Measurements from ENCODE around the gene TMEM123. TPM values are rescaled to one million over a fixed set of nuclear protein-coding genes. Genes with fewer than 3 reads are reported as not detected.

The TMEM123 gene
- total and polyA plus RNA-seq, 2 donors (not counting 1 experiment from before 2014, with no cell fraction given), result 36.7 to 422 TPM

GRCh38 chr11:102382384-102382783, 70.2 kb downstream of the TMEM123 start:
- no peaks in the 10 kb centered on the region for H3K4me1 Mint-ChIP-seq
- no peaks in the 10 kb centered on the region for H3K79me2 ChIP-seq (ENCODE audit: control insufficient read depth, insufficient read depth, low read length)
- WGBS (ENCODE audit: insufficient coverage), result 100% methylated on average over 2 of the region's 3 CpGs

GRCh38 chr11:102378818-102379217, 73.7 kb downstream of the TMEM123 start:
- CTCF ChIA-PET, result interaction anchor here (1.3 to 4.1 kb wide), 2 partner anchors 12 to 36 kb away, joined by 3 to 27 read pairs; no protein-coding TSS in a partner anchor
- DNase-seq, result no peak
- Mint-ChIP-seq H3K27ac (no peak overlapping the region), H3K9me3 (ENCODE audit: insufficient read depth) (no peaks in the 10 kb centered on the region), H3K4me1 (no peaks in the 10 kb centered on the region), H3K27me3 (no peaks in the 10 kb centered on the region), H3K4me3 (no peak overlapping the region)
- intact Hi-C loops (cut with micrococcal nuclease), result no loop called here
- ATAC-seq (ENCODE audit: low read depth), result no peak
- Histone ChIP-seq H3K4me3 (ENCODE audit: control extremely low read depth in 1 of 5, extremely low read depth in 1 of 5, insufficient read depth in 1 of 5, low read depth in 2 of 5, low read length in 4 of 5) (no peak overlapping the region), H3K27me3 (replicated peaks in 1 of 4; ENCODE audit: control extremely low read depth in 1 of 4, control insufficient read depth in 3 of 4, insufficient read depth in 4 of 4, low read length in 3 of 4) (no peaks in the 10 kb centered on the region), H3K4me1 (ENCODE audit: control insufficient read depth in 2 of 2, insufficient read depth in 2 of 2, low read length in 2 of 2) (no peaks in the 10 kb centered on the region), H4K20me1 (ENCODE audit: control insufficient read depth, insufficient read depth, low read length, poor library complexity, severe bottlenecking) (peaks cover 15% of the 10 kb centered on the region), H3K9me3 (ENCODE audit: control extremely low read depth in 1 of 3, control insufficient read depth in 2 of 3, insufficient read depth in 1 of 3, low read length in 2 of 3) (no peaks in the 10 kb centered on the region), H2AFZ (ENCODE audit: insufficient read depth, low read depth, low read length, poor library complexity, severe bottlenecking) (no peak overlapping the region), H3K9ac (ENCODE audit: low read length) (no peak overlapping the region), H3K4me2 (replicated peaks; ENCODE audit: low read depth, low read length, poor library complexity, severe bottlenecking) (no peak overlapping the region), H3K27ac (ENCODE audit: low read length in 2 of 2) (no peak overlapping the region), H3K36me3 (replicated peaks in 1 of 2; ENCODE audit: control extremely low read depth in 1 of 2, control insufficient read depth in 1 of 2, extremely low read depth in 1 of 2, insufficient read depth in 2 of 2, low read length in 1 of 2) (peaks cover 19 to 37% of the 10 kb centered on the region in 2 experiments), H3K79me2 (ENCODE audit: control insufficient read depth, insufficient read depth, low read length) (peaks cover 9% of the 10 kb centered on the region)
- TF ChIP-seq CTCF (IDR thresholded peaks at IDR 0.05), result no peak
- no peak for TF ChIP-seq EZH2 (IDR thresholded peaks at IDR 0.05; ENCODE audit: borderline replicate concordance, insufficient read depth, low read depth, low read length, poor library complexity, severe bottlenecking)
- POLR2A ChIA-PET, result no interaction called here

More at GRCh38 chr11:102382384-102382783, 70.2 kb downstream of the TMEM123 start:
- Mint-ChIP-seq H3K9me3 (ENCODE audit: insufficient read depth) (no peaks in the 10 kb centered on the region), H3K27ac (no peak overlapping the region), H3K4me3 (no peak overlapping the region), H3K27me3 (no peaks in the 10 kb centered on the region)
- Histone ChIP-seq H3K27ac (ENCODE audit: low read length in 2 of 2) (no peak overlapping the region), H3K4me3 (ENCODE audit: control extremely low read depth in 1 of 5, extremely low read depth in 1 of 5, insufficient read depth in 1 of 5, low read depth in 2 of 5, low read length in 4 of 5) (no peak overlapping the region), H3K36me3 (replicated peaks in 1 of 2; ENCODE audit: control extremely low read depth in 1 of 2, control insufficient read depth in 1 of 2, extremely low read depth in 1 of 2, insufficient read depth in 2 of 2, low read length in 1 of 2) (peaks cover 15 to 25% of the 10 kb centered on the region in 2 experiments), H2AFZ (ENCODE audit: insufficient read depth, low read depth, low read length, poor library complexity, severe bottlenecking) (no peak overlapping the region), H3K4me2 (replicated peaks; ENCODE audit: low read depth, low read length, poor library complexity, severe bottlenecking) (no peak overlapping the region), H3K4me1 (ENCODE audit: control insufficient read depth in 2 of 2, insufficient read depth in 2 of 2, low read length in 2 of 2) (no peaks in the 10 kb centered on the region), H4K20me1 (ENCODE audit: control insufficient read depth, insufficient read depth, low read length, poor library complexity, severe bottlenecking) (no peaks in the 10 kb centered on the region), H3K27me3 (replicated peaks in 1 of 4; ENCODE audit: control extremely low read depth in 1 of 4, control insufficient read depth in 3 of 4, insufficient read depth in 4 of 4, low read length in 3 of 4) (no peaks in the 10 kb centered on the region), H3K9ac (ENCODE audit: low read length) (no peak overlapping the region), H3K9me3 (ENCODE audit: control extremely low read depth in 1 of 3, control insufficient read depth in 2 of 3, insufficient read depth in 1 of 3, low read length in 2 of 3) (no peaks in the 10 kb centered on the region)
- intact Hi-C loops (cut with micrococcal nuclease), result no loop called here
- no peak for DNase-seq
- CTCF ChIA-PET, result interaction anchor here (0.6 to 4.1 kb wide), 4 partner anchors 8 to 230 kb away, joined by 3 to 27 read pairs (median 4); no protein-coding TSS in a partner anchor
- TF ChIP-seq EZH2 (IDR thresholded peaks at IDR 0.05; ENCODE audit: borderline replicate concordance, insufficient read depth, low read depth, low read length, poor library complexity, severe bottlenecking) (no peak), CTCF (IDR thresholded peaks at IDR 0.05) (no peak)
- no peak for ATAC-seq (ENCODE audit: low read depth)
- POLR2A ChIA-PET, result no interaction called here

All from B cell (primary cell).